Right atrium auricular region (tissue), 2 donors: ENCODE measurements around the gene ZNF385B. TPM values are rescaled to one million over a fixed set of nuclear protein-coding genes. Genes with fewer than 3 reads are reported as not detected.
"Not testable (repeated sequence)": the region's sequence is repeated elsewhere in the genome, so short reads cannot be mapped to it uniquely, and the experiment has no call there.

Experiments
- DNase-seq: peaks from one replicate; pipeline ENCODE4 v3.0.0-alpha.2; 2019; ENCODE audit warnings: low spot score
- H3K27ac ChIP-seq, 2 donors: fragments of 200-600 bp; sonication (generic); 1 replicate in 1 of 2; 2 replicates in 1 of 2; pipeline ENCODE4 v1.5.1; 2016 to 2019
- H3K27me3 ChIP-seq, 2 donors: fragments of 200-600 bp; sonication (generic); one replicate each; pipeline versions ENCODE4 v1.5.1 to v1.6.0; 2017 to 2019
- H3K36me3 ChIP-seq: fragments of 200-600 bp; sonication (generic); one replicate; pipeline ENCODE4 v1.5.1; 2016
- H3K4me1 ChIP-seq, 2 donors: fragments of 200-600 bp; sonication (generic); one replicate each; pipeline versions ENCODE4 v1.5.1 to v1.6.0; 2017 to 2019
- H3K4me3 ChIP-seq, 2 donors: fragments of 200-600 bp; sonication (generic); 1 replicate in 1 of 2; 2 replicates in 1 of 2; pipeline ENCODE4 v1.5.1; 2017 to 2019; ENCODE audit warnings: mild to moderate bottlenecking in 1 of 2, moderate library complexity in 1 of 2
- H3K9me3 ChIP-seq, 2 donors: fragments of 200-600 bp; sonication (generic); one replicate each; pipeline ENCODE4 v1.5.1; 2019
- CTCF ChIP-seq, 2 donors: fragments of 200-600 bp; sonication (generic); IDR thresholded peaks; one replicate each; pipeline ENCODE4 v1.5.1; 2019; ENCODE audit warnings: antibody characterized with exemption in 2 of 2
- total RNA-seq, 2 donors: library from RNA; depleted of rRNA; stranded (reverse); fragments of >200 nt; gene quantifications; one replicate each; pipeline ENCODE4 v1.1.0, GENCODE V29; 2016

ZNF385B gene
- total RNA-seq, 2 donors from 2014 or later: 23.2 to 33.3 TPM

- no peak overlapping the region for H3K4me3 ChIP-seq
Observed at GRCh38 chr2:179898873-179899272, 37.5 kb upstream of the ZNF385B start.

GRCh38 chr2:179893616-179894015, 32.2 kb upstream of the ZNF385B start:
- no peak for DNase-seq
- H3K27ac ChIP-seq: no peak overlapping the region
- no peak overlapping the region for H3K4me3 ChIP-seq
- H3K9me3 ChIP-seq: peaks cover 0 to 2% of the 10 kb centered on the region in 2 donors
- no peaks in the 10 kb centered on the region for H3K4me1 ChIP-seq
- TF ChIP-seq CTCF (IDR thresholded peaks at IDR 0.05): no peak
- no peaks in the 10 kb centered on the region for H3K27me3 ChIP-seq
- H3K36me3 ChIP-seq: no peaks in the 10 kb centered on the region

More at GRCh38 chr2:179898873-179899272, 37.5 kb upstream of the ZNF385B start:
- Histone ChIP-seq H3K4me1 (no peaks in the 10 kb centered on the region), H3K27me3 (no peaks in the 10 kb centered on the region), H3K9me3 (no peaks in the 10 kb centered on the region), H3K36me3 (no peaks in the 10 kb centered on the region), H3K27ac (no peak overlapping the region)
- TF ChIP-seq CTCF (IDR thresholded peaks at IDR 0.05): no peak
- no peak for DNase-seq

GRCh38 chr2:179891237-179891636, 29.8 kb upstream of the ZNF385B start:
- no peak for DNase-seq
- no peak overlapping the region for H3K4me3 ChIP-seq
- no peaks in the 10 kb centered on the region for H3K27me3 ChIP-seq
- H3K36me3 ChIP-seq: no peaks in the 10 kb centered on the region
- no peaks in the 10 kb centered on the region for H3K4me1 ChIP-seq
- no peak overlapping the region for H3K27ac ChIP-seq
- TF ChIP-seq CTCF (IDR thresholded peaks at IDR 0.05): no peak
- H3K9me3 ChIP-seq: peaks cover 0 to 5% of the 10 kb centered on the region in 2 donors

GRCh38 chr2:179890666-179891065, 29.3 kb upstream of the ZNF385B start:
- no peak for DNase-seq
- H3K4me3 ChIP-seq: no peak overlapping the region
- H3K27ac ChIP-seq: no peak overlapping the region
- no peaks in the 10 kb centered on the region for H3K4me1 ChIP-seq
- peaks cover 0 to 5% of the 10 kb centered on the region in 2 donors for H3K9me3 ChIP-seq
- H3K27me3 ChIP-seq: no peaks in the 10 kb centered on the region
- TF ChIP-seq CTCF (IDR thresholded peaks at IDR 0.05): no peak
- no peaks in the 10 kb centered on the region for H3K36me3 ChIP-seq

- DNase-seq, H3K27me3 ChIP-seq, H3K27ac ChIP-seq, H3K9me3 ChIP-seq, H3K4me1 ChIP-seq, H3K36me3 ChIP-seq, H3K4me3 ChIP-seq: not testable (repeated sequence)
Observed at GRCh38 chr2:179888642-179889041, 27.2 kb upstream of the ZNF385B start.

GRCh38 chr2:179884193-179884592, 22.8 kb upstream of the ZNF385B start:
- no peak for DNase-seq
- H3K27ac ChIP-seq: no peak overlapping the region
- TF ChIP-seq CTCF (IDR thresholded peaks at IDR 0.05): no peak
- H3K9me3 ChIP-seq: peaks cover 0 to 5% of the 10 kb centered on the region in 2 donors
- H3K4me3 ChIP-seq: no peak overlapping the region
- H3K4me1 ChIP-seq: no peaks in the 10 kb centered on the region
- H3K36me3 ChIP-seq: no peaks in the 10 kb centered on the region
- no peaks in the 10 kb centered on the region for H3K27me3 ChIP-seq
